Neural crest cell (in vitro differentiated cells): ENCODE results near the gene RHEB. TPM values are rescaled to one million over a fixed set of nuclear protein-coding genes. Genes with fewer than 3 reads are reported as not detected.

Source experiments
- DNase-seq: peaks from one replicate; pipeline ENCODE4 v3.0.0; 2021; ENCODE audit warnings: low read depth, mixed read lengths, low spot score
- H3K27ac Mint-ChIP-seq: one replicate; pipeline ENCODE4 v1.8.0; 2021; ENCODE audit warnings: mild to moderate bottlenecking, mixed read lengths; ENCODE audit not compliant: unreplicated experiment
- H3K27me3 Mint-ChIP-seq: 2 replicates; pipeline ENCODE4 v1.8.0; 2021; ENCODE audit warnings: low read depth, mild to moderate bottlenecking, mixed read lengths
- H3K36me3 Mint-ChIP-seq: 2 replicates; pipeline ENCODE4 v1.8.0; 2021; ENCODE audit warnings: low read depth, mild to moderate bottlenecking, mixed read lengths
- H3K4me1 Mint-ChIP-seq: 2 replicates; pipeline ENCODE4 v1.8.0; 2021; ENCODE audit warnings: mixed read lengths
- H3K4me3 Mint-ChIP-seq: one replicate; pipeline ENCODE4 v1.8.0; 2021; ENCODE audit warnings: mild to moderate bottlenecking, mixed read lengths
- H3K9me3 Mint-ChIP-seq: 2 replicates; pipeline ENCODE4 v1.8.0; 2021; ENCODE audit warnings: mixed read lengths
- total RNA-seq: library from RNA; stranded (reverse); gene quantifications from 2 replicates; pipeline ENCODE4 v1.2.1, GENCODE V29; 2021
- TF ChIP-seq, protein P1 (sequence below): fragments of 200-600 bp; sonication (generic); conservative IDR thresholded peaks from 2 replicates; pipeline ENCODE4 v1.5.0; 2021; ENCODE audit warnings: antibody characterized with exemption, mild to moderate bottlenecking

The RHEB gene
- total RNA-seq, 1 donor from 2014 or later: 92.9 TPM

DNA sequence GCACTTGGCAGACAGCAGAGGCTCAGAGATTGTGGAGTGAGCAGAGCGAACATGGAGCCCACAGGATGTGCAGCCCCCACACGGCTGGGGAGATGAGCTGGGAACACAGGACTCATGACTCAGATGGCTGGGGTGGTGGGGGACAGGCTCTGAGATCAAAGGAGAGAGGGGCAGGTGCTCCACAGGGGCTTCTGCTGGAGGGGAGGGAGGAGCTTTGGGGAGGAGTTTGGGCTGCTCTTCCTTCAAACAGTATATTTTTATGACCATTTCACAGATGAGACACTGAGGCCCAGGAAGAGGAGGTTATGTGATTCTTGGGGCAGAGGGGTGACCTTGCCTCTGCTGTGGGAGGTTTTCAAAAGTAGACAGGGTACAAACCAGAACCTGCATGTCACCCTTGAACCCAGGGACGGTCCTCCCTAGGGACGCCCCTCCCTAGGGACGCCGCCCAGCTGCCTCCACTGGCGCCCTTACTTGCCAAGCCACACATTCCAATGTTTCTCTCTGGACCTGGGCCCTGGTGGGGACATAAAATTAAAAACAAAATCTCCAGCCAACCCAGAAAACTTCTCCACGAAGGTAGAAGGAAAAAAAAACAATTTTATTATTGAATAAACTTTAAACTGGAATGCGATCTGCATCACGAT lies 78.8 kb downstream of the RHEB start:
- Mint-ChIP-seq H3K27ac (no peak overlapping the region), H3K4me1 (peaks cover 7% of the 10 kb centered on the region), H3K36me3 (no peaks in the 10 kb centered on the region), H3K9me3 (no peaks in the 10 kb centered on the region), H3K27me3 (peaks cover 21% of the 10 kb centered on the region), H3K4me3 (no peak overlapping the region)
- TF ChIP-seq, protein P1, sequence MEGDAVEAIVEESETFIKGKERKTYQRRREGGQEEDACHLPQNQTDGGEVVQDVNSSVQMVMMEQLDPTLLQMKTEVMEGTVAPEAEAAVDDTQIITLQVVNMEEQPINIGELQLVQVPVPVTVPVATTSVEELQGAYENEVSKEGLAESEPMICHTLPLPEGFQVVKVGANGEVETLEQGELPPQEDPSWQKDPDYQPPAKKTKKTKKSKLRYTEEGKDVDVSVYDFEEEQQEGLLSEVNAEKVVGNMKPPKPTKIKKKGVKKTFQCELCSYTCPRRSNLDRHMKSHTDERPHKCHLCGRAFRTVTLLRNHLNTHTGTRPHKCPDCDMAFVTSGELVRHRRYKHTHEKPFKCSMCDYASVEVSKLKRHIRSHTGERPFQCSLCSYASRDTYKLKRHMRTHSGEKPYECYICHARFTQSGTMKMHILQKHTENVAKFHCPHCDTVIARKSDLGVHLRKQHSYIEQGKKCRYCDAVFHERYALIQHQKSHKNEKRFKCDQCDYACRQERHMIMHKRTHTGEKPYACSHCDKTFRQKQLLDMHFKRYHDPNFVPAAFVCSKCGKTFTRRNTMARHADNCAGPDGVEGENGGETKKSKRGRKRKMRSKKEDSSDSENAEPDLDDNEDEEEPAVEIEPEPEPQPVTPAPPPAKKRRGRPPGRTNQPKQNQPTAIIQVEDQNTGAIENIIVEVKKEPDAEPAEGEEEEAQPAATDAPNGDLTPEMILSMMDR: no peak
- DNase-seq: no peak

DNA sequence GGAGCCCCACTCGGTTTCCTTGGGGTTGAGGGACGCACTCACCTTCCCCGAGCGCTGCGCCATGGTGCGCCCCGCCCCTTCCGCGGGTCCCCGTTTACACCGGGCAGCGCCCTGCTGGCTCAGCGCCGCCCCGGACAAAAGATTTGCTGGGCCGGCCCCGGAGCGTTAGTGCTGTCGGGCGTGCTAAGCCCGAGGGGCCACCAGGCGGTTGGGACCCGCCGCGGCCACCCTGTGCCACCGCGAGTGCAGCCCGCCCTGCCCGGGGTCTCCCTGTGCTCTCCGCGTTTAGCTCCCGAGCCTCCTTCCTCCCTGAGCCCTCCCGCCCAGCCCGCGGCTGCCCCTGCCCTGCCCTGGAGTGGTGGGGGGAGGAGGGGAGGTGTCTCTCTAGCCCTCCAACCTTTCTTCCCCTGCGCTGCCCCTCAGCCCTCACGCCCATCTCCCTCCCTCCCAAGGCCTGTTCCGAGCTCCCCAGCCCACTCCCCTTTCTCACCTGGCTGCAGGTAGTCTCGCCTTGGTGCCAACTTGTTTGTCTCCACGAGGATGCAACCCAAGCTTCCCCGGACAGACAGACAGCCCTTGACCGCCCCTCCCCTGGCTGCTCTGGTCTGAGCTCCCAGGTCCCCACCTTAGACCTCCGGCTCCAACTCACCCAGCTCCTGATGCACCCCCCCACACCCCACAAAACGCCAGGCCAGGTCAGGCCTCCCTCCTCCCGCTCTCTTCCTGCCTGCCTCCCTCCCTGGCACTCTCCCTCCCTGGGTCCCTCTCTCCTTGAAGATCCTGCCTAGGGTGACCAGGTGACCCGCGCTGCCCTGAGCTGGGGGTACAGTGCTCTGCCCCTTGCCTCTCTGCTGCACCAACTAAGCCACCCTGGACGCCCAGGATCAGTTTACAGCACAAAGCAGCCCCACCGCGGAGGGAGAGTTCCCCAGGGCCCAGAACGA lies 79.6 kb downstream of the RHEB start, which contains the start of gene CRYGN:
Gene CRYGN, minus strand, starts transcription at position 287 of the 944 bp plus-strand sequence. Its CDS starts 224 bp downstream, at position 63.
- Mint-ChIP-seq H3K36me3 (no peaks in the 10 kb centered on the region), H3K4me1 (peaks cover 7% of the 10 kb centered on the region), H3K9me3 (no peaks in the 10 kb centered on the region), H3K27ac (no peak within 1 kb of the TSS), H3K27me3 (peaks cover 21% of the 10 kb centered on the region), H3K4me3 (no peak within 1 kb of the TSS)
- TF ChIP-seq, protein P1: no peak
- no peak for DNase-seq

- Mint-ChIP-seq H3K9me3 (no peaks in the 10 kb centered on the region), H3K36me3 (no peaks in the 10 kb centered on the region), H3K4me1 (peaks cover 7% of the 10 kb centered on the region), H3K4me3 (no peak overlapping the region), H3K27ac (no peak overlapping the region), H3K27me3 (peaks cover 21% of the 10 kb centered on the region)
- TF ChIP-seq, protein P1: no peak
- no peak for DNase-seq
Measured at GRCh38 chr7:151438864-151439601, 80.7 kb downstream of the RHEB start.

GRCh38 chr7:151437866-151438516 lies 81.7 kb downstream of the RHEB start:
- Mint-ChIP-seq H3K4me1 (peaks cover 7% of the 10 kb centered on the region), H3K4me3 (no peak overlapping the region), H3K27me3 (peaks cover 21% of the 10 kb centered on the region), H3K36me3 (no peaks in the 10 kb centered on the region), H3K27ac (no peak overlapping the region), H3K9me3 (no peaks in the 10 kb centered on the region)
- TF ChIP-seq, protein P1: no peak
- no peak for DNase-seq

GRCh38 chr7:151437159-151437553 lies 82.5 kb downstream of the RHEB start:
- Mint-ChIP-seq H3K36me3 (no peaks in the 10 kb centered on the region), H3K4me1 (peaks cover 7% of the 10 kb centered on the region), H3K27ac (no peak overlapping the region), H3K9me3 (no peaks in the 10 kb centered on the region), H3K4me3 (no peak overlapping the region), H3K27me3 (peaks cover 21% of the 10 kb centered on the region)
- TF ChIP-seq, protein P1: no peak
- DNase-seq: no peak
